ENCODE measurements around the gene POLDIP3. TPM values are rescaled to one million over a fixed set of nuclear protein-coding genes. Genes with fewer than 3 reads are reported as not detected.
"Not testable (repeated sequence)": the region's sequence is repeated elsewhere in the genome, so short reads cannot be mapped to it uniquely, and the experiment has no call there.

Gene POLDIP3
- total RNA-seq, 2 experiments from 2014 or later = 71.4 to 74.7 TPM

GRCh38 chr22:42608823-42609361, 5.8 kb downstream of the POLDIP3 start:
- H3K27ac Mint-ChIP-seq = no peak overlapping the region
- peaks cover 48% of the 10 kb centered on the region for H3K36me3 Mint-ChIP-seq (ENCODE audit: low read depth)
- DNase-seq = no peak
- peaks cover 45% of the 10 kb centered on the region for H3K4me1 Mint-ChIP-seq
- no peaks in the 10 kb centered on the region for H3K27me3 Mint-ChIP-seq
- ChIA-PET CTCF (no interaction called here), POLR2A (interaction anchor here (0.6 kb wide), 1 partner anchor 920 kb away, joined by 3 read pairs; the partner anchor contains the start of gene SNU13)
- no peak overlapping the region for H3K4me3 Mint-ChIP-seq
- H3K9me3 Mint-ChIP-seq = no peaks in the 10 kb centered on the region

- DNase-seq = no peak
- H3K36me3 Mint-ChIP-seq (ENCODE audit: low read depth) = peaks cover 47% of the 10 kb centered on the region
- H3K4me1 Mint-ChIP-seq = peaks cover 41% of the 10 kb centered on the region
- CTCF ChIA-PET = no interaction called here
- POLR2A ChIA-PET = no interaction called here
- H3K4me3 Mint-ChIP-seq = no peak overlapping the region
- no peaks in the 10 kb centered on the region for H3K27me3 Mint-ChIP-seq
- no peak overlapping the region for H3K27ac Mint-ChIP-seq
- no peaks in the 10 kb centered on the region for H3K9me3 Mint-ChIP-seq
These were observed 6.4 kb downstream of the POLDIP3 start for GRCh38 chr22:42608136-42608822.

- not testable (repeated sequence) for DNase-seq
- peaks cover 47% of the 10 kb centered on the region for H3K36me3 Mint-ChIP-seq (ENCODE audit: low read depth)
These were observed 7.0 kb downstream of the POLDIP3 start for GRCh38 chr22:42607641-42608040.

DNA sequence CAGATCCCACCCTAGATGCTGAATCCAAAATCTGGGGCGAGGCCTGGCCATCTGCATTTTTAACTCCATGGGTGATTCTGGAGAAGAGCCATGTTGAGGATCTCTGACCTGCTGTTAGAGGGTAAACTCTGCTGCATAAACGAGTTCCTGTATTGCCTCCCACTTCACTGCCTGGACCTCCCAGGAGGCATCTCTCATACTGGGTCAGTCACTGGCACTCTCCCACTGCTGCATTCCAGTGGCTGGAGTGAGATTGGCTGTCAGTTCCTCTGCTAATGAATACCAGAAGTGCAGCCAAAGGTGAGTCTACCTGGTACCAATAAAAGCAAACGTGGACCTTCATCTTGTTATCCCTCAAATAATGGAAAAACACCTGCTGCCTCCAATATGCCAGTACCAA, 10.3 kb downstream of the POLDIP3 start:
- Mint-ChIP-seq H3K9me3 (no peaks in the 10 kb centered on the region), H3K4me1 (peaks cover 12% of the 10 kb centered on the region), H3K27me3 (no peaks in the 10 kb centered on the region), H3K4me3 (no peak overlapping the region), H3K27ac (no peak overlapping the region), H3K36me3 (ENCODE audit: low read depth) (peaks cover 55% of the 10 kb centered on the region)
- no peak for DNase-seq
- ChIA-PET POLR2A (interaction anchor here (3.8 kb wide), 1 partner anchor 10 kb away, joined by 22 read pairs; the partner anchor contains the start of gene POLDIP3), CTCF (no interaction called here)

More at GRCh38 chr22:42607641-42608040, 7.0 kb downstream of the POLDIP3 start:
- POLR2A ChIA-PET, CTCF ChIA-PET, H3K4me3 Mint-ChIP-seq, H3K9me3 Mint-ChIP-seq, H3K27me3 Mint-ChIP-seq, H3K27ac Mint-ChIP-seq: not testable (repeated sequence)
- peaks cover 34% of the 10 kb centered on the region for H3K4me1 Mint-ChIP-seq

- H3K27me3 Mint-ChIP-seq = no peaks in the 10 kb centered on the region
- CTCF ChIA-PET = no interaction called here
- H3K4me1 Mint-ChIP-seq = peaks cover 6% of the 10 kb centered on the region
- H3K27ac Mint-ChIP-seq = no peak overlapping the region
- no peak for DNase-seq
- no peak overlapping the region for H3K4me3 Mint-ChIP-seq
- no peaks in the 10 kb centered on the region for H3K9me3 Mint-ChIP-seq
- peaks cover 60% of the 10 kb centered on the region for H3K36me3 Mint-ChIP-seq (ENCODE audit: low read depth)
- POLR2A ChIA-PET = interaction anchor here (3.8 kb wide), 1 partner anchor 11 kb away, joined by 22 read pairs; the partner anchor contains the start of gene POLDIP3
These were observed 11.3 kb downstream of the POLDIP3 start for GRCh38 chr22:42603427-42603826.

GRCh38 chr22:42602470-42602869, 12.2 kb downstream of the POLDIP3 start:
- peaks cover 57% of the 10 kb centered on the region for H3K36me3 Mint-ChIP-seq (ENCODE audit: low read depth)
- H3K27me3 Mint-ChIP-seq = no peaks in the 10 kb centered on the region
- DNase-seq = no peak
- H3K9me3 Mint-ChIP-seq = no peaks in the 10 kb centered on the region
- no peak overlapping the region for H3K4me3 Mint-ChIP-seq
- H3K4me1 Mint-ChIP-seq = peaks cover 6% of the 10 kb centered on the region
- ChIA-PET CTCF (no interaction called here), POLR2A (interaction anchor here (1.0 kb wide), 1 partner anchor 12 kb away, joined by 4 read pairs; the partner anchor contains the start of gene POLDIP3)
- H3K27ac Mint-ChIP-seq = no peak overlapping the region

DNA sequence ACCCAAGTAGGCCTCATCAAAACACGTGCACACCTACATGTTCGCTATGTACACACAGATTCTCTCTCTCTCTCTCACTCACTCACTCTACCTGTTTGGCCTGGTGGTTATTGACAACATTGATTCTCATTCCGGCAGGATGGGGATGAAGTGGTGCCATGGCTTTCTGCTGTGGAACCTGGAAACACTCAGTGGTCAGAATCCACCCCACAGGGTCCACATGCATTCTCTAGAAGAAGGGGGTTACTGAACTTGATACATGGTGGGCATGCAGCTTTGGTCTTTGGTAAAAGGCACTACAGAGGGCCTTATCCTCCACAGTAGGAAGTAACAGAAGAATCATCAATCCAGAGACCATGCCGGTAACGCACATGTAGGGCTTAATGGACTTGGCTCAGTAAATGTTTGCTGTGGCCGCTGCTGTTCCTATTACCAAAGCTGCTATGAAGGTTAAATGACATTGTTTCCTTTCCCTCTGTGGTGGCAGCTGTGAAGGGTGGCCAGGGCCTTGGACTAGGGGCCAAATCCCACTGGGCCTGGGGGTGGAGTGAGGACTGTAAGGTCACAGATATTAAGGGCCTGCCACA, 12.7 kb downstream of the POLDIP3 start:
- H3K27ac Mint-ChIP-seq = no peak overlapping the region
- peaks cover 59% of the 10 kb centered on the region for H3K36me3 Mint-ChIP-seq (ENCODE audit: low read depth)
- no peaks in the 10 kb centered on the region for H3K9me3 Mint-ChIP-seq
- H3K27me3 Mint-ChIP-seq = no peaks in the 10 kb centered on the region
- no peak overlapping the region for H3K4me3 Mint-ChIP-seq
- POLR2A ChIA-PET = interaction anchor here (1.0 kb wide), 1 partner anchor 13 kb away, joined by 4 read pairs; the partner anchor contains the start of gene POLDIP3
- CTCF ChIA-PET = no interaction called here
- peaks cover 6% of the 10 kb centered on the region for H3K4me1 Mint-ChIP-seq
- DNase-seq = no peak

- peaks cover 4% of the 10 kb centered on the region for H3K4me1 Mint-ChIP-seq
- CTCF ChIA-PET = interaction anchor here (0.7 kb wide), 1 partner anchor 758 kb away, joined by 3 read pairs; no protein-coding TSS in a partner anchor
- peaks cover 64% of the 10 kb centered on the region for H3K36me3 Mint-ChIP-seq (ENCODE audit: low read depth)
- POLR2A ChIA-PET = interaction anchor here (1.5 to 2.7 kb wide), 3 partner anchors 16 to 27 kb away, joined by 3 to 12 read pairs (median 3); partner anchors contain the start of gene POLDIP3
- no peak overlapping the region for H3K4me3 Mint-ChIP-seq
- H3K27ac Mint-ChIP-seq = no peak overlapping the region
- no peaks in the 10 kb centered on the region for H3K9me3 Mint-ChIP-seq
- H3K27me3 Mint-ChIP-seq = no peaks in the 10 kb centered on the region
- DNase-seq = no peak
These were observed 17.7 kb downstream of the POLDIP3 start for GRCh38 chr22:42596863-42597530.

- H3K9me3 Mint-ChIP-seq = no peaks in the 10 kb centered on the region
- no peak for DNase-seq
- CTCF ChIA-PET = interaction anchor here (0.7 kb wide), 1 partner anchor 757 kb away, joined by 3 read pairs; no protein-coding TSS in a partner anchor
- H3K27me3 Mint-ChIP-seq = no peaks in the 10 kb centered on the region
- no peak overlapping the region for H3K27ac Mint-ChIP-seq
- no peaks in the 10 kb centered on the region for H3K4me1 Mint-ChIP-seq
- peaks cover 62% of the 10 kb centered on the region for H3K36me3 Mint-ChIP-seq (ENCODE audit: low read depth)
- POLR2A ChIA-PET = interaction anchor here (1.5 to 2.7 kb wide), 4 partner anchors 11 to 26 kb away, joined by 3 to 12 read pairs (median 4); partner anchors contain the start of gene POLDIP3
- no peak overlapping the region for H3K4me3 Mint-ChIP-seq
These were observed 18.3 kb downstream of the POLDIP3 start for GRCh38 chr22:42596336-42596735.

DNA sequence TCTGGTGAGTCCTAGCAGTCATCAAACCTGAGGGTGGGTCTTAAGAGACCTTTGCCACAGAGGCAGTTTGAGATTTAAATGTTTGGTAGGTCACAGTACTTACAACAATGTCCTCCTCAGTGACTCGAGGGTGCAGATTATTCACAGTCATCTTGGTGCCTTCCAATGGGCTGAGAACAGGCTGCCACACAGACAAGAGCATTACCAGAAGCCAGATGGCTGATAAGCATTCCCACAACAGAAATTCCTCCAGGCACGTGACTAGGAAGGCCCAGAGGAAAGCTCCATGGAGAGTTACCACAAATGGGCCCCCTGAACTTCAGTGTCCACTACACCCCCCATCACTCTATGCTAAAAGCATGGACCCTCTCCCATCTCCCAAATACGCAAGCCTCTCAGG, 19.2 kb downstream of the POLDIP3 start:
- no peaks in the 10 kb centered on the region for H3K4me1 Mint-ChIP-seq
- H3K36me3 Mint-ChIP-seq (ENCODE audit: low read depth) = peaks cover 59% of the 10 kb centered on the region
- H3K27me3 Mint-ChIP-seq = no peaks in the 10 kb centered on the region
- H3K4me3 Mint-ChIP-seq = no peak overlapping the region
- no peak for DNase-seq
- POLR2A ChIA-PET = interaction anchor here (1.5 to 2.7 kb wide), 3 partner anchors 11 to 26 kb away, joined by 3 to 12 read pairs (median 4); partner anchors contain the start of gene POLDIP3
- CTCF ChIA-PET = no interaction called here
- H3K9me3 Mint-ChIP-seq = no peaks in the 10 kb centered on the region
- no peak overlapping the region for H3K27ac Mint-ChIP-seq

DNA sequence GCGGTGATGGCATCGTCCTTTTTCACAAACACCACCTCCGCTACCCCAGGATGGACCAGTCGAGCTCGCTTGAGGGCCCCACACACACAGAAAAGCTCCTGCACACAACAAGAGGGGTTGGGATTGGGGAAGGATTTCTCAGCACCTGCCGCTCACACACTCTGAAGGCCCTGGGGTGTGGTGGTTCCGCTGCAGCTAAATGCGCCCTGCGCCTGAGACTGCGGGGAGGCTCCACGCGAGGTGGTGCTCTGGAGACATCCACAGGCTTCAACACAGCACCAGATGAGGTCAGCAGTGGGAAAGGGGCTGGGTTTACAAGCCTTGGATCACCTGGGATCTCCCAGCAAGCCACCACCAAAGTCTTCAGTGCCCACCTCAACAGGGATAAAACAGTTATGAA, 22.7 kb downstream of the POLDIP3 start:
- no peaks in the 10 kb centered on the region for H3K27me3 Mint-ChIP-seq
- H3K9me3 Mint-ChIP-seq = no peaks in the 10 kb centered on the region
- H3K4me3 Mint-ChIP-seq = no peak overlapping the region
- H3K4me1 Mint-ChIP-seq = no peaks in the 10 kb centered on the region
- DNase-seq = no peak
- POLR2A ChIA-PET = interaction anchor here (0.9 kb wide), 2 partner anchors 10 to 22 kb away, joined by 3 to 5 read pairs; partner anchors contain the start of gene POLDIP3
- no peak overlapping the region for H3K27ac Mint-ChIP-seq
- CTCF ChIA-PET = no interaction called here
- peaks cover 59% of the 10 kb centered on the region for H3K36me3 Mint-ChIP-seq (ENCODE audit: low read depth)

- H3K9me3 Mint-ChIP-seq = no peaks in the 10 kb centered on the region
- no peak overlapping the region for H3K27ac Mint-ChIP-seq
- no peaks in the 10 kb centered on the region for H3K4me1 Mint-ChIP-seq
- POLR2A ChIA-PET = no interaction called here
- H3K27me3 Mint-ChIP-seq = no peaks in the 10 kb centered on the region
- H3K36me3 Mint-ChIP-seq (ENCODE audit: low read depth) = peaks cover 62% of the 10 kb centered on the region
- CTCF ChIA-PET = no interaction called here
- DNase-seq = no peak
- H3K4me3 Mint-ChIP-seq = no peak overlapping the region
These were observed 27.0 kb downstream of the POLDIP3 start for GRCh38 chr22:42587588-42588175.

Measured in activated CD4-positive, alpha-beta memory T cell treated with anti-CD3 and anti-CD28 coated beads, Interleukin-2, amount 10 ng/mL, durations not matched to agents 7 days and 5 days (primary cell).